GM10248 (cell line): ENCODE results near the gene NEK2.
"Not testable (repeated sequence)": the region's sequence is repeated elsewhere in the genome, so short reads cannot be mapped to it uniquely, and the experiment has no call there.

Experiments
- CTCF ChIA-PET: fragments of 300-600 bp; sonication (Branson Sonifier 250); formaldehyde crosslinking; extraction: SDS; loops from one replicate; lab custom pipeline; 2021; ENCODE audit warnings: antibody characterized with exemption; lab: Yijun Ruan, JAX
- POLR2A ChIA-PET: fragments of 350-650 bp; sonication (Branson Sonifier 250); formaldehyde crosslinking; extraction: SDS; loops from one replicate; lab custom pipeline; 2020; ENCODE audit warnings: antibody characterized with exemption; lab: Yijun Ruan, JAX
- DNase-seq: peaks from one replicate; pipeline ENCODE4 v3.0.0; 2012; ENCODE audit errors: extremely low spot score
- TF ChIP-seq, protein P1 (sequence below): IDR thresholded peaks from 2 replicates; pipeline ENCODE4 v1.5.1; 2012; ENCODE audit warnings: mild to moderate bottlenecking, low read depth; ENCODE audit errors: extremely low read depth, missing control alignments, control extremely low read depth

Gene NEK2

DNA sequence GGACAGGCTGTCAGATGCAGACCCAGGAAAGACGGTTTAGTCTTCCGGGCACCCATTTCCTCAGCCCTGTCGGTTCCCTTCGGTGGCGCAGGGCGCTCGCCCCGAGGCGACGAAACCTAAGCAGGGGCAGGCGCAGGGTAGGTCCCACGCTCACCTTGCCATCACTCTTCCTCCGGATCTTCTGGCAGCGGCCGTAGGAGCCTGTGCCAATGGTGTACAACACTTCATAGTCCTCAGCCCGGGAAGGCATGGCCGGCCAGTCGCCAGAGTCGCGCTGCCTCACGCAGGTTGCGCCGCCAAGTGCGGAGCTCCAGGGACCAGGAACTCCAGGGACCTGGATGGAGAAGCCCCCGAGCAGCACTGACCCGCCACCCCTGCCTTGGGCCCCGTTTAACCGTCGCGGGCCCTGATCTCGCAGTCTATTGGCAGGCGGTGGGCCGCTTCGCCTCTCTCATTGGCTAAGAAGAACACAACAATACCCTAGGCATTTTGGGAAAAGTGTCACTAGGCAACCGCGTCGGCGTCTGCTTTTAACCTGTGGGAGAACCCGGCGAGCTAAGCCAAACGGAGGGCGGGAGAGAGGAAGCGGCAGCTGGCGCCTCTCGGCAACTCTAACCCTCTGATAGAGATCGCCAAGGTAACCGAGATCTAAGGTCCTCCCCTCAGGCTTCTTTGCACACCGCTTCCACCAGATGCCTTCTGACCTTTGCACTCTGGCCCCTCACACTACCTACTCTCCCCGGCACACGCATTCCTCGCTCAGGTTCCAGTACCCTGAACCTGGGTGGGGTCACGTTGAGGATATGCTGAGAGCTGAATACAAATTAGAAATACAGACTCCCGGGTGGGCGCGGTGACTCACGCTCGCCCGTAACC lies at the start of gene NEK2:
TSS of gene NEK2 (minus strand) at position 392 of the 876 bp plus-strand sequence. CDS start at position 250, 142 bp downstream.
- ChIA-PET POLR2A (no interaction called here), CTCF (interaction anchor here (1.1 to 12.9 kb wide), 6 partner anchors 10 to 781 kb away, joined by 3 to 133 read pairs (median 4); partner anchors contain the start of genes DTL and INTS7)
- TF ChIP-seq, protein P1, sequence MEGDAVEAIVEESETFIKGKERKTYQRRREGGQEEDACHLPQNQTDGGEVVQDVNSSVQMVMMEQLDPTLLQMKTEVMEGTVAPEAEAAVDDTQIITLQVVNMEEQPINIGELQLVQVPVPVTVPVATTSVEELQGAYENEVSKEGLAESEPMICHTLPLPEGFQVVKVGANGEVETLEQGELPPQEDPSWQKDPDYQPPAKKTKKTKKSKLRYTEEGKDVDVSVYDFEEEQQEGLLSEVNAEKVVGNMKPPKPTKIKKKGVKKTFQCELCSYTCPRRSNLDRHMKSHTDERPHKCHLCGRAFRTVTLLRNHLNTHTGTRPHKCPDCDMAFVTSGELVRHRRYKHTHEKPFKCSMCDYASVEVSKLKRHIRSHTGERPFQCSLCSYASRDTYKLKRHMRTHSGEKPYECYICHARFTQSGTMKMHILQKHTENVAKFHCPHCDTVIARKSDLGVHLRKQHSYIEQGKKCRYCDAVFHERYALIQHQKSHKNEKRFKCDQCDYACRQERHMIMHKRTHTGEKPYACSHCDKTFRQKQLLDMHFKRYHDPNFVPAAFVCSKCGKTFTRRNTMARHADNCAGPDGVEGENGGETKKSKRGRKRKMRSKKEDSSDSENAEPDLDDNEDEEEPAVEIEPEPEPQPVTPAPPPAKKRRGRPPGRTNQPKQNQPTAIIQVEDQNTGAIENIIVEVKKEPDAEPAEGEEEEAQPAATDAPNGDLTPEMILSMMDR: no peak
- peak; percentile 93 for DNase-seq

DNA sequence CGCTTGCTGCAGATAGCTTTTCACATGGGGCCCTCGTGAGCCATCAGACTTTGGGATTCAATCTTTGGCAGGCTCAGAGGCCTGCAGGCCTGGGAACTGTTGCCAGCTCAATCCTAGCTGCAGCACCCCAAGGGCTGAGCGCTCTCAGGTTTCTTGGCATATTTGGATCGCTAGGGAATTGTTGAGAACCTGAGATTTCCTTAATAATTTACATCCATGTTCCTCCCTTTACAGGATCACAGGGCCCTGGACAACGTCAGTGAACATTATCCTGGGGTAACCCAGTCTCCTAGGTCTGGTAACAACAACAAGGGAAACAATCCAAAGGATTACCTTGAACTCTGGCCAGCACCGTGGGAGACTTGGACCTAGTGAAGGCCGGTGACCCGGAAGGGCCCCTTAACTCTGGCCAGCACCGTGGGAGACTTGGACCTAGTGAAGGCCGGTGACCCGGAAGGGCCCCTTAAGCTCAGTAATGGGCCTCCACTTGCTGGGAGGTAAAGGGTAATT lies 49.3 kb upstream of the NEK2 start:
- TF ChIP-seq, protein P1: no peak
- DNase-seq: no peak
- POLR2A ChIA-PET: no interaction called here
- CTCF ChIA-PET: interaction anchor here (1.2 to 4.2 kb wide), 2 partner anchors 26 to 44 kb away, joined by 4 to 23 read pairs; no protein-coding TSS in a partner anchor

DNA sequence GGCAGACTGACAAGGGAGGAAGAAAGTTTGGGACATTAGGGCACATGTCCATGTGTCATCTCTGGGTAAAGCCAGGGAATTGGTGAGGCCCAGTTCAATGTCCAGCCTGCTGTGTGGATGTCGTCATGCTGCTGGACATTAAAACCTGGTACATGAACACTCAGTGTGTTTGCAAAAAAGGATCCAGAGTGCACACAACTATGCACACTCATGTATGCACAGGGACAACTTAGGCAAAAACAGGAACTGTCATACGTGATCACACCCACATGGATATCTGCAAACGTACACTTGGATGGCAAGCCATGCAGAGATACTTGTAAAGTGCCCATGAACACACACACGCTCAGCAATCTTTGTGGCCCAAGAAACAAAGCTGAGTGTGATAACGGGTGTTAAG lies 47.9 kb upstream of the NEK2 start:
- DNase-seq: no peak
- TF ChIP-seq, protein P1: no peak
- CTCF ChIA-PET: interaction anchor here (1.2 to 4.2 kb wide), 6 partner anchors 11 to 733 kb away, joined by 3 to 23 read pairs (median 6); no protein-coding TSS in a partner anchor
- POLR2A ChIA-PET: no interaction called here

DNA sequence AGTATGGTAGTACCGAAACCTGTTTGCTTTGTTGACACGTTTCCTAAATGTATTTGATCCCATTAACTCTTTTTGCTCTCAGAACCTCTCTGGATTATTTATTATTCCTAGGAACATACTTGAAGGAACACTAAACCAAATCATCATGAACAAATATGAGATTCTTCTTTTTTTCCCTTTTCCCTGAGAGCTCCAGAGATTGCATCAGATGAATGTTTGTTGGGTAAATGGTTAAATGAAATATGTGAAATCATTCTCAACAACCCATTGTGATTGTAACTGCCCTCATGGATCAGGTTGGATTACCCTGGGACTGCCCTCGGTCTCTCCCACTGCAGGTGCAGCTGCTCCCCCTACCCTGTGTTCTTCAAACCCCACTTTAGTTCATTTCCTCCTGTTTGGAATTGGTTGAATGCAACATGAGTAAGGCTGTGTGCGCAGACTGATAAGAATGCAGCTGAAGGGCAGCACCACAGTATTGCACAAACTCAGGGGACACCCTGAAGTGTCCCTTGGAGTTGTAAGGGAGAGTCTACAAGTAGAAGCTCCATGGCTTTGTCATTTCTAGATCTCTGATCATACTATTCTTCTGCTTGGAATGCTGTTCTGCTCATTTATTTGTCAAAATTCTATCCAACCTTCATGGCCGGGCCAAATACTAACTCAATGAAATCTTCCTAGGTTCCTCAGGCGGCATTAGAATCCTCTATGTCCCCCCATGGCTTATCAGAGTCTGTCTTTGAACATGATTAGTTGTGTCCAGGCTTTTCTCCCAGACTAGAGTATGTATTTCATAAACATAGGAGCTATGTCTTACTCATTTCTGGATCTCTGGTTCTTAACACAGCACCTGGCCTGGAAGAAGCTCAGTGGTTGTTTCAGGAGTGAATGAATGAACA lies 47.1 kb upstream of the NEK2 start:
- ChIA-PET CTCF (interaction anchor here (1.2 to 4.2 kb wide), 5 partner anchors 12 to 734 kb away, joined by 3 to 23 read pairs (median 8); no protein-coding TSS in a partner anchor), POLR2A (no interaction called here)
- DNase-seq: no peak
- TF ChIP-seq, protein P1: no peak

DNA sequence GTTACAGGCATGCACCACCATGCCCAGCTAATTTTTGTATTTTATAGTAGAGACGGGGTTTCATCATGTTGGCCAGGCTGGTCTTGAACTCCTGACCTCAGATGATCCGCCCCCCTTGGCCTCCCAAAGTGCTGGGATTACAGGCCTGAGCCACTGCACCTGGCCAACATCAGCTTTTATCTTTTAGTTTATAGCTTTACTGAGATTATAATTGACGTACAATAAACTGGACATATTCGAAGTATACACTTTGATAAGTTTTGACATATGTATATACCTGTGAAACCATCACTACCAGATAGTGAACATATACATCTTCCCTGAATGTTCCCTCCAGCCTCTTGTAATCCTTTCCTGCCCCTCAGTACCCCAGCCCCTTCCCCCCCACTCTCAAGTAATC lies 41.1 kb upstream of the NEK2 start:
- DNase-seq, POLR2A ChIA-PET: not testable (repeated sequence)
- CTCF ChIA-PET: interaction anchor here (1.0 kb wide), 1 partner anchor 19 kb away, joined by 3 read pairs; no protein-coding TSS in a partner anchor

DNA sequence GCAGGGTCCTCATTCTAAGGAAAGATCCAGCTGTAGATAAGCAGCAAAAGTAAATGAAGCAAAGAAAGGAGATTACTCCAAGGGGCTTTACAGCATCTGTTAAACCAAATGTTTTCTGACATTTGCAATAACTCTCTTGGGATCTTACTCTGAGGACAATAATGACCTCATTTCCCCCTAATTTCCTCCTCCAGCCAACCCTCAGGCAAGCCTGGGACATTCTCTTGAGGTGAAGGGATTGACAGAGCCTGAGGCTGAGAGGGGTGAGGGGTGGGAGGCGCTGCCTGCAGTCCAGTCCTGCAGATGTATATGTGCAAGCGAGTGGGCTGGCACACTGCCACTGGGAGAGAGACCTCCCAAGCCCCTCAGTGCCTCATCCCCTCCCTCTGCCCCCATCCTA lies 40.5 kb upstream of the NEK2 start:
- TF ChIP-seq, protein P1: no peak
- no peak for DNase-seq
- ChIA-PET CTCF (interaction anchor here (1.0 kb wide), 1 partner anchor 18 kb away, joined by 3 read pairs; no protein-coding TSS in a partner anchor), POLR2A (no interaction called here)
